GOT3 (cell line): Measurements from ENCODE around the gene OR52K2.
"Not testable (repeated sequence)": the region's sequence is repeated elsewhere in the genome, so short reads cannot be mapped to it uniquely, and the experiment has no call there.

Source experiments
- DNase-seq: peaks from one replicate; lab custom pipeline; 2025; ENCODE audit warnings: mixed read lengths; lab: John Stamatoyannopoulos, UW

OR52K2 gene

DNA sequence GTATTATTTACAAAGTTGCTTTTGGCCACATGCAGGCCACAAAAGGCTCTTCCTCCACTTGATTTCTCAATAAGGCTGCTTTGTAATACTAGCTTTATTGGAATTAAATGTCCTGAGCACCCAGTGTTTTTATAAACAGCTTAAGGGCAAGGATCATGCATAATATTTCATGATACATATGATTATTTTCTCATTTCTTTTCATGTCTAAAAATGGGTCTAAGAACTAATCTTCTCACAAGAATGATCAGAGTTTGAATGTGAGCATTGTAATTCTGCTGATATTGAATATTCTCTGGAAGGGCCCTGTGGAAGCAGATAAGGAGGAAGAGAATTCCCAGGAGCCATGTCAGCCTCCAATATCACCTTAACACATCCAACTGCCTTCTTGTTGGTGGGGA lies at the start of gene OR52K2:
Gene OR52K2 (plus strand): TSS at position 301 of the 400 bp plus-strand sequence. CDS start 45 bp downstream, at position 346.
- DNase-seq: no peak

DNA sequence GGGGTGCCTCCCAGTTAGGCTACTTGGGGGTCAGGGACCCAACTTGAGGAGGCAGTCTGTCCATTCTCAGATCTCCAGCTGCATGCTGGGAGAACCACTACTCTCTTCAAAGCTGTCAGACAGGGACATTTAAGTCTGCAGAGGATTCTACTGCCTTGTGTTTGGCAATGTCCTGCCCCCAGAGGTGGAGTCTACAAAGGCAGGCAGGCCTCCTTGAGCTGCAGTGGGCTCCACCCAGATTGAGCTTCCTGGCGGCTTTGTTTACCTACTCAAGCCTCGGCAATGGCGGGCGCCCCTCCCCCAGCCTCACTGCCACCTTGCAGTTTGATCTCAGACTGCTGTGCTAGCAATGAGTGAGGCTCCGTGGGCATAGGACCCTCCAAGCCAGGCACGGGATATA lies 42.9 kb upstream of the OR52K2 start:
- not testable (repeated sequence) for DNase-seq

GRCh38 chr11:4416306-4416705 lies 32.8 kb upstream of the OR52K2 start:
- no peak for DNase-seq

GRCh38 chr11:4416816-4417215 lies 32.3 kb upstream of the OR52K2 start:
- DNase-seq: no peak

DNA sequence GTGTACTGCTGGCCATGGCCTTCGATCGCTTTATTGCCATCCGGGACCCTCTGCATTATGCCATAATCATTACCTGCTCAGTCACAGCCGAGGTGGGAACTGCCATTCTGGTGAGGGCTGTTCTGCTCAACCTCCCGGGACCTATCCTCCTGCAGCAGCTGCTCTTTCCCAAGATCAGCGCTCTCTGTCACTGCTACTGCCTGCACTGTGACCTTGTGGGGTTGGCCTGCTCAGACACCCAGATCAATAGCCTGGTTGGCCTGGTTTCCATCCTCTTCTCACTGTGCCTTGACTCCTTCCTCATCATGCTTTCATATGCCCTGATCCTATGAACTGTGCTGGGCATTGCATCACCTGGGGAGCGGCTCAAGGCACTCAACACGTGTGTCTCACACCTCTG lies 30.7 kb upstream of the OR52K2 start:
- DNase-seq: no peak

DNA sequence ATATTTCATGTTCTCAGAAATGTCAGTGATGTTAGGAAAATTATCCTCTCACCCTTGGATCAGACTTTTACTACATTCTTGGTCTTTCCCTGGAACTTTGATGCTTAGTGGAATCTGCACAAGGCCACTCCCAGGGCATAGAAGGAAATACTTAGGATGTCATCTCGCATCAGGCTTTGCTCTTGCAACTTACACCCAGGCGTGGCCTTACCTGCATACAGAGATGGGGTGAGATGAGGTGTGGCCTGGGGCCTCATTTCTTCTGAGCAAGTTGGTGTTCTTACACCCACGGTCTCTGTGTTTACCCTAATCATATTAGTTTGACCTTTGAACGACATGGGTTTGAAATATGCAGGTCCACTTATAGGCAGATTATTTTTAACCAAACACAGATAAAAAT lies 19.0 kb upstream of the OR52K2 start:
- DNase-seq: no peak

GRCh38 chr11:4433856-4434255 lies 15.2 kb upstream of the OR52K2 start:
- DNase-seq: no peak

DNA sequence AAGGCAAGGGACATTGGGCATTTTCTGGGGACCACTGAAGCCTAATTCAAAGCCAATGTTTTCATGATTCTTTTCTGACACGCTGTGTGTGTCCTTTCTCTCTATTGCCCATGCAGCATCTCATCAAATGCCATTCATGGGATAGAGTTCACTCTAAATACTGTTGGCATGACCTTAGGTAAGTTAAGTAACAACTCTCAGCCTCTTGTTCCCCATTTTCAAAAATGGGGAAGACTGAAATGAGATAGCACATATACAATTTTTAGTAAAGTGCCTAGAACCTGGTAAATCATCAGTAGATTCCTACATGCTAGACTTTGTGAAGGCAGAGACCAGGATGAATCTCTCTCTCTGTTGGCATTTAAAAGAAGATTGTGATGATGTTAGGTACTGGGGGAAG lies 12.7 kb upstream of the OR52K2 start:
- no peak for DNase-seq

GRCh38 chr11:4441515-4441914 lies 7.6 kb upstream of the OR52K2 start:
- no peak for DNase-seq

DNA sequence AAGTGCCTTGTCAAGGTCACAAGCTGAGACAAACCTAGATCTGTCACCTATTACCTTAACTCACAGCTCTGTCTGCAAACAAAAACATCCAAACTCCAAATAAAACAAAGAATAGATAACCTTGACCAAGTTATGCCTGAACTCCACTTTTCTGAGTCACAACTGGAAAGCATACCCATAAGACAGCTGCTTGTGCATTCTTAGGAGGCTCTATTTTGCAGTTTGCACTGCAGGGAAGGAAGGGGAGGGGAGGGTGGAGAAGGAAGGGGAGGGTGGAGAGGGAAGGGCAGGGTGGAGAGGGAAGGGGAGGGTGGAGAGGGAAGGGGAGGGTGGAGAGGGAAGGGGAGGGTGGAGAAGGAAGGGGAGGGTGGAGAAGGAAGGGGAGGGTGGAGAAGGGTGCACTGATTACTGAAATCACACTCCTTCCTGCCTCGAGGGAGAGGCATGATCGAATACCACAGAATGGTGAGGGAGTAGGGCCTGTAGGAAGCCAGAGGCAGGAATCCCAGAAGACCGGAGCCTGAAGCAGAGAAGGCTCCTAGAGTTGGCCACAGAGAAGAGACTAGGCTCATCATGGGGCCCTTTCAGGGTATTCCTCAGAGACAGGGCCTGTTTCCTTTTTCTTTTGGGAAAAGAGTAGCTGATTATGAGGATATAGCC lies 5.7 kb upstream of the OR52K2 start:
- DNase-seq: no peak

GRCh38 chr11:4453118-4453517 lies 4.0 kb downstream of the OR52K2 start:
- no peak for DNase-seq

GRCh38 chr11:4454021-4454420 lies 4.9 kb downstream of the OR52K2 start:
- DNase-seq: no peak

DNA sequence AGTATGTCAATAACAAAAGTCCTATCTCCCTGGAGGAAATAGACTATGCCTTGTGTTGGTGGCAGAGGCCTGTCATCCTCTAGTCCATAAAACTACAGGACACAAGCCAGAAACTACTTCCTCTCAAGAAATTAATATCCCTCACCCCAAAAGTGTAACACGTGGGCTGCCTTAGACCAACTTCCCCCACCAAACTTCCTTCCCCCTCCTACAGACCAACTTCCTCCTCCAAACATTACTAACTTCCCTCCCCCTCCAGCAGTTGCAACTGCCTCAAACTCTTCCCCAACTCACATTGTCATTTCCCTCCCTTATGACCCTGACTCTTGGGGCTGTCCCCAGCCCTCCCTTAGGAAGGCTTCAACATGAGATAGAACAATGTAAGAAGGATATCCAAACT lies 6.3 kb downstream of the OR52K2 start:
- no peak for DNase-seq

- no peak for DNase-seq
Observed at GRCh38 chr11:4459500-4459899, 10.4 kb downstream of the OR52K2 start.

DNA sequence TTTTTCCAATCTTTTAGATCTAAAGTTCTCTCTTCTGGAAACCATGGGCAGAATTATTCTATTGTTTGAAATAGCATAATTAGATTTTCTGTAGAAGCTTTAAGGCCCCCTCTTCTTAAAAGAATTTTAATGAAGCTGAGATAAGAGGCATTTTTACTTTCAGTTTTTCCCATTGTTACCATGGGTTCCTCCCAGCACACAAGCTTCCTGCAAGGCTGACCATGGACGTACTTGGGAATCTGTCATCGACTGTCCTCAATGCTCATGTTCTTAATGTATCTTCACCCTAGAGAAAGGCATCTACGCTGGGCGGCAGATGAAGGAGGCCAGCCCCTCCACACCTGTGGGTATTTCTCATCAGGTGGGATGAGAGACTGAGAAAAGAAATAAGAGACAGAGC lies 11.1 kb downstream of the OR52K2 start:
- DNase-seq: no peak

GRCh38 chr11:4464216-4465159 lies 15.4 kb downstream of the OR52K2 start:
- DNase-seq: no peak

- DNase-seq: no peak
Observed at GRCh38 chr11:4465407-4465806, 16.3 kb downstream of the OR52K2 start.

DNA sequence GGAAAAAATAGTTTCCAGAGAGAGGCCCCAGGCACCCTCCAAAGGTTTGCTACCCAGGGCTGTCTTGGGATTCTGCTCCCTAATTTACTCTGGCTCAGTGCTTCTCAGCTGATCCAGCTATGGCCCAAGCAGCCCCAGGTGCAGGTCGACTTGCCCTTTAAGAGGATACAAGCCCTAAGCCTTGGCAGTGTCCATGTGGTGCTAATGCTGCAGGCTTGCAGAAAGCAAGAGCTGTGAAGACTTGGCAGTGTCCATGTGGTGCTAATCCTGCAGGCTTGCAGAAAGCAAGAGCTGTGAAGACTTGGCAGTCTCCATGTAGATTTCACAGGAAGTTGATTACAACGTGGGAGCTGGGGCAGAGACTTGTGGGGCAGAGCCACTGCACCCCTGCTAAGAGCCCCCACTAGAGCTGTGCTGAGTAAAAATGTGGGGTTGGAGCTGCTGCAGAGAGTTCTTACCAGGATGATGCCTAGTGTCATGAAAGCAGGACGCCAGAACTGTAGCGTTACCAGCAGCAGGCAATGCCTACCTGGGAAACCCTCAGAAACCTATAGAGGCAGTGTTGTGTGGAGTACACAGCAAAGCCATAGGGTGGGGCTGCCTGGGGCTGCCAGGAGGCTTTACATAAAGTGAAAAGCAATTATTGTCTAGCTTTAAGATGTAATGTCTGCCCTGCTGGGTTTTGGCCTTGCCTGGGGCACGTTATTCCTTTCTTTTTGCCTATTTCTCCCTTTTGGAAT lies 17.2 kb downstream of the OR52K2 start:
- DNase-seq: no peak

DNA sequence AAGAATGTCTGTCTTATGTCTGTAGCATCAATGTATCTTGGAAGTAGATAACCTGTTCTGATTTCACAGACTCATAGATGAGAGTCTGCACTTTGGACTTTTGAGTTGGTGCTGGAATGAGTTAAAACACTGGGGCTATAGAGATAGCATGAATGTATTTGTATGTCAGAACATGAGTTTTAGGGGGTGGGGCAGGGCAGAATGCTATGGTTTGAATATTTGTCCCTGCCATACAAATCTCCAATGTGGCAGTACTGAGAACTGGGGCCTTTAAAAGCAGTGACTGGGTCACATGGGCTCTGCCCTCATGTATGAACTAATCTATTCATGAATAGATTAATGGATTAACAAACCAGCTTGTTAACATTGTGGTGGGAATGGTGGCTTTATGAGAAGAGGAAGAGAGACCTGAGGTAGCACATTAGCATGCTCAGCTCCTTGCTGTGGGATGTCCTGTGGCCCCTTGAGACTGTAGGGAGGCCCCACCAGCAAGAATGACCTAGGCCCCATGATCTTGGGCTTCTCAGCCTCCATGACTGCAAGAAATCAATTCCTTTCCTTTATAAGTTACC lies 17.9 kb downstream of the OR52K2 start:
- DNase-seq: no peak

GRCh38 chr11:4467811-4468606 lies 18.9 kb downstream of the OR52K2 start:
- no peak for DNase-seq

GRCh38 chr11:4479644-4480043 lies 30.5 kb downstream of the OR52K2 start:
- no peak for DNase-seq
